Measurements from ENCODE around the gene GPR84. TPM values are rescaled to one million over a fixed set of nuclear protein-coding genes. Genes with fewer than 3 reads are reported as not detected.

GPR84 gene
- polyA plus RNA-seq, 3 donors, result 2.4 to 14.2 (median 5.6) TPM

DNA sequence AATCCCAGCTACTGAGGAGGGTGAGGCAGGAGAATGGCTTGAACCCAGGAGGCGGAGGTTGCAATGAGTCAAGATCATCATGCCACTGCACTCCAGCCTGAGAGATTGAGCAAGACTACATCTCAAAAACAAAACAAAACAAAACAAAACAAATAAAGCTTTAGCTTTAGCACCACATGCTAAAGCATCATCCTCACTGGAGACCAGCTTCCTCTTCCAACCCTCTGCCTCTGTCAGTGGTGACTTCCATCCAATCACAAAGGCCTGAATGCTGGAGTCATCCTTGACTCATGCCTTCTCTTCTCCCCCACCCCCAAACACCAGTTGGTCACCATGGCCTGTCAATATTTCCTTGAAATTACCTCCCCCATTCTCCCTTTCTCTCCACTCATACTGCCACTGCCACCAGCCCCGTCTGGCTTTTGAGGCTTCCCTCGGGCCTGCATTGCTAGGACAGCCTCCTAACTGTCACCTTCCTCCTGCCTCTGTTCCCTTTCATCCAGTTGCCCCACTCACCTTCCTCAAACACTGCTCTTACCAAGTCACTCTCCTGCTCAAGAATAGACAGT is 18.8 kb upstream of the GPR84 start:
- TF ChIP-seq, protein P1, sequence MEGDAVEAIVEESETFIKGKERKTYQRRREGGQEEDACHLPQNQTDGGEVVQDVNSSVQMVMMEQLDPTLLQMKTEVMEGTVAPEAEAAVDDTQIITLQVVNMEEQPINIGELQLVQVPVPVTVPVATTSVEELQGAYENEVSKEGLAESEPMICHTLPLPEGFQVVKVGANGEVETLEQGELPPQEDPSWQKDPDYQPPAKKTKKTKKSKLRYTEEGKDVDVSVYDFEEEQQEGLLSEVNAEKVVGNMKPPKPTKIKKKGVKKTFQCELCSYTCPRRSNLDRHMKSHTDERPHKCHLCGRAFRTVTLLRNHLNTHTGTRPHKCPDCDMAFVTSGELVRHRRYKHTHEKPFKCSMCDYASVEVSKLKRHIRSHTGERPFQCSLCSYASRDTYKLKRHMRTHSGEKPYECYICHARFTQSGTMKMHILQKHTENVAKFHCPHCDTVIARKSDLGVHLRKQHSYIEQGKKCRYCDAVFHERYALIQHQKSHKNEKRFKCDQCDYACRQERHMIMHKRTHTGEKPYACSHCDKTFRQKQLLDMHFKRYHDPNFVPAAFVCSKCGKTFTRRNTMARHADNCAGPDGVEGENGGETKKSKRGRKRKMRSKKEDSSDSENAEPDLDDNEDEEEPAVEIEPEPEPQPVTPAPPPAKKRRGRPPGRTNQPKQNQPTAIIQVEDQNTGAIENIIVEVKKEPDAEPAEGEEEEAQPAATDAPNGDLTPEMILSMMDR (IDR thresholded peaks at IDR 0.05), result no peak
- peaks cover 88 to 92% of the 10 kb centered on the region in 2 donors for H3K4me1 ChIP-seq (ENCODE audit: control insufficient read depth in 1 of 2, insufficient read depth in 2 of 2, low read length in 2 of 2)
- H3K27ac Mint-ChIP-seq, result peak overlapping the region; percentile 100
- H3K27me3 ChIP-seq (ENCODE audit: control insufficient read depth in 2 of 2, insufficient read depth in 2 of 2, low read length in 2 of 2), result no peaks in the 10 kb centered on the region
- intact Hi-C loops (cut with micrococcal nuclease), result loop anchor here in 1 of 2 donors (1.0 kb wide), 1 partner anchor 10 kb away; no protein-coding TSS in a partner anchor
- peak overlapping the region; percentile 94 for H3K9ac ChIP-seq (ENCODE audit: insufficient read depth, low read length, poor library complexity, severe bottlenecking)
- peak overlapping the region; percentile 90 to 96 for H3K4me3 Mint-ChIP-seq
- peaks cover 14 to 22% of the 10 kb centered on the region in 2 donors for H3K36me3 ChIP-seq (replicated peaks in 1 of 2; ENCODE audit: control insufficient read depth in 1 of 2, insufficient read depth in 2 of 2, low read length in 2 of 2)
- H3K79me2 ChIP-seq (ENCODE audit: insufficient read depth, low read length), result peaks cover 67% of the 10 kb centered on the region
- H3K9me3 Mint-ChIP-seq, result peaks cover 0 to 2% (median 0%) of the 10 kb centered on the region in 7 donors
- no peaks in the 10 kb centered on the region for H3K9me3 ChIP-seq (replicated peaks in 1 of 2; ENCODE audit: control insufficient read depth in 1 of 2, insufficient read depth in 1 of 2, low read length in 2 of 2)
- peaks cover 0 to 7% (median 2%) of the 10 kb centered on the region in 3 donors for H3K27me3 Mint-ChIP-seq (ENCODE audit: low read depth in 3 of 3)
- H3K4me1 Mint-ChIP-seq, result peaks cover 88% of the 10 kb centered on the region
- peak overlapping the region; percentile 97 to 99 for H3K27ac ChIP-seq (ENCODE audit: low read depth in 1 of 2, low read length in 2 of 2)
- no peak overlapping the region for H2AFZ ChIP-seq (ENCODE audit: insufficient read depth, low read depth, low read length, poor library complexity, severe bottlenecking)
- DNase-seq, result peak; percentile 98 to 99 (median 99)
- H4K20me1 ChIP-seq (ENCODE audit: insufficient read depth, low read length), result peaks cover 35% of the 10 kb centered on the region
- peak overlapping the region; percentile 75 to 89 (median 82) for H3K4me3 ChIP-seq (replicated peaks in 1 of 3; ENCODE audit: low read depth in 2 of 3, low read length in 3 of 3)
- H3K36me3 Mint-ChIP-seq, result peaks cover 41 to 46% of the 10 kb centered on the region in 2 donors
- peak overlapping the region; percentile 87 for H3K4me2 ChIP-seq (replicated peaks; ENCODE audit: extremely low read depth, low read length, poor library complexity, severe bottlenecking)
- 0% methylated on average over 2 of the region's 3 CpGs for WGBS (ENCODE audit: insufficient coverage)

DNA sequence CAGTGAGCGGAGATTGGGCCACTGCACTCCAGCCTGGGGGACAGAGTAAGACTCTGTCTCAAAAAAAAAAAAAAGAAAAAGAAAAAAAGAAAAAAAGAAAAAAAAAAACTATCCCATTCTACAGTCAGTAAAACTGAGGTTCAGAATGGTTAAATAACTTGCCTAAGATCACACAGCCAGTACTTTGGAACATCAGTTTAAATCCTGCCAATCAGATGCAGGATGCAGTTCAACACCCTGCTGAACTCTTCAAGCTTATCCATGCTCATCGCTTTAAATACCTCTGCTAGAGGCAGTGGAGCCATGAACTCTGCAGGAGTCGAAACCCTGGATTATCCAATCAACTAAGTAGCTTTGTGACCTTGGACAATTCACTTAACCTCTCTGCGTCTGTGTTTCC is 16.9 kb upstream of the GPR84 start:
- Histone ChIP-seq H3K36me3 (replicated peaks in 1 of 2; ENCODE audit: control insufficient read depth in 1 of 2, insufficient read depth in 2 of 2, low read length in 2 of 2) (peaks cover 34 to 35% of the 10 kb centered on the region in 2 donors), H3K4me3 (replicated peaks in 1 of 3; ENCODE audit: low read depth in 2 of 3, low read length in 3 of 3) (no peak overlapping the region), H3K4me2 (replicated peaks; ENCODE audit: extremely low read depth, low read length, poor library complexity, severe bottlenecking) (no peak overlapping the region), H3K4me1 (ENCODE audit: control insufficient read depth in 1 of 2, insufficient read depth in 2 of 2, low read length in 2 of 2) (peaks cover 68 to 77% of the 10 kb centered on the region in 2 donors), H3K79me2 (ENCODE audit: insufficient read depth, low read length) (peaks cover 78% of the 10 kb centered on the region), H4K20me1 (ENCODE audit: insufficient read depth, low read length) (peaks cover 54% of the 10 kb centered on the region), H3K9me3 (replicated peaks in 1 of 2; ENCODE audit: control insufficient read depth in 1 of 2, insufficient read depth in 1 of 2, low read length in 2 of 2) (no peaks in the 10 kb centered on the region), H2AFZ (ENCODE audit: insufficient read depth, low read depth, low read length, poor library complexity, severe bottlenecking) (no peak overlapping the region), H3K27ac (ENCODE audit: low read depth in 1 of 2, low read length in 2 of 2) (peak overlapping the region in 1 of 2 donors; percentile 97), H3K9ac (ENCODE audit: insufficient read depth, low read length, poor library complexity, severe bottlenecking) (no peak overlapping the region), H3K27me3 (ENCODE audit: control insufficient read depth in 2 of 2, insufficient read depth in 2 of 2, low read length in 2 of 2) (no peaks in the 10 kb centered on the region)
- whole genome bisulfite sequencing (ENCODE audit: insufficient coverage), result 100% methylated on average over 2 of the region's 4 CpGs
- no peak for DNase-seq
- Mint-ChIP-seq H3K27ac (peak overlapping the region; percentile 57 to 100 (median 100)), H3K4me1 (peaks cover 79% of the 10 kb centered on the region), H3K4me3 (no peak overlapping the region), H3K27me3 (ENCODE audit: low read depth in 3 of 3) (peaks cover 0 to 2% (median under 1%) of the 10 kb centered on the region in 3 donors), H3K36me3 (peaks cover 61 to 66% of the 10 kb centered on the region in 2 donors), H3K9me3 (peaks cover 0 to 2% (median 0%) of the 10 kb centered on the region in 7 donors)
- TF ChIP-seq, protein P1 (IDR thresholded peaks at IDR 0.05), result no peak
- intact Hi-C loops (cut with micrococcal nuclease), result no loop called here

All from CD14-positive monocyte (primary cell).